ENCODE results near the gene LCK. TPM values are rescaled to one million over a fixed set of nuclear protein-coding genes. Genes with fewer than 3 reads are reported as not detected.
"Not testable (repeated sequence)": the region's sequence is repeated elsewhere in the genome, so short reads cannot be mapped to it uniquely, and the experiment has no call there.

The LCK gene
- total and polyA plus RNA-seq, 4 donors = 0.22 to 0.50 (median 0.34) TPM

GRCh38 chr1:32249831-32250525 is 1.1 kb upstream of the LCK start:
- WGBS (ENCODE audit: insufficient coverage) = 64% methylated on average over 9 of the region's 9 CpGs

GRCh38 chr1:32255072-32256071 is 4.3 kb downstream of the LCK start:
- WGBS (ENCODE audit: insufficient coverage) = 92% methylated on average over 5 of the region's 10 CpGs
- DNase-seq (ENCODE audit: low read depth in 4 of 6, low spot score in 6 of 6) = no peak
- H3K27ac ChIP-seq (ENCODE audit: low read depth, low read length) = no peak overlapping the region

More at GRCh38 chr1:32249831-32250525, 1.1 kb upstream of the LCK start:
- Histone ChIP-seq H3K27me3 (ENCODE audit: control insufficient read depth, insufficient read depth, low read length) (no peaks in the 10 kb centered on the region), H3K4me1 (ENCODE audit: control insufficient read depth, insufficient read depth, low read length) (peaks cover 21% of the 10 kb centered on the region), H3K9me3 (ENCODE audit: control insufficient read depth, insufficient read depth, low read length) (no peaks in the 10 kb centered on the region), H3K36me3 (ENCODE audit: control insufficient read depth, insufficient read depth, low read length) (no peaks in the 10 kb centered on the region), H3K4me3 (ENCODE audit: low read depth, low read length) (no peak overlapping the region), H3K27ac (ENCODE audit: low read depth, low read length) (peak overlapping the region; percentile 42)
- DNase-seq (ENCODE audit: low read depth in 4 of 6, low spot score in 6 of 6) = peak in 1 of 6 donors; percentile 48

GRCh38 chr1:32256473-32257226 is 5.6 kb downstream of the LCK start:
- no peak overlapping the region for H3K4me3 ChIP-seq (ENCODE audit: low read depth, low read length)
- DNase-seq (ENCODE audit: low read depth in 4 of 6, low spot score in 6 of 6) = no peak
- no peaks in the 10 kb centered on the region for H3K9me3 ChIP-seq (ENCODE audit: control insufficient read depth, insufficient read depth, low read length)
- no peaks in the 10 kb centered on the region for H3K27me3 ChIP-seq (ENCODE audit: control insufficient read depth, insufficient read depth, low read length)
- no peaks in the 10 kb centered on the region for H3K36me3 ChIP-seq (ENCODE audit: control insufficient read depth, insufficient read depth, low read length)
- no peak overlapping the region for H3K27ac ChIP-seq (ENCODE audit: low read depth, low read length)
- H3K4me1 ChIP-seq (ENCODE audit: control insufficient read depth, insufficient read depth, low read length) = no peaks in the 10 kb centered on the region
- WGBS (ENCODE audit: insufficient coverage) = no CpG with 5 or more reads among the region's 9 CpGs

More at GRCh38 chr1:32255072-32256071, 4.3 kb downstream of the LCK start:
- peaks cover 7% of the 10 kb centered on the region for H3K4me1 ChIP-seq (ENCODE audit: control insufficient read depth, insufficient read depth, low read length)
- H3K36me3 ChIP-seq (ENCODE audit: control insufficient read depth, insufficient read depth, low read length) = no peaks in the 10 kb centered on the region
- no peaks in the 10 kb centered on the region for H3K9me3 ChIP-seq (ENCODE audit: control insufficient read depth, insufficient read depth, low read length)
- no peaks in the 10 kb centered on the region for H3K27me3 ChIP-seq (ENCODE audit: control insufficient read depth, insufficient read depth, low read length)
- no peak overlapping the region for H3K4me3 ChIP-seq (ENCODE audit: low read depth, low read length)

- no peaks in the 10 kb centered on the region for H3K4me1 ChIP-seq (ENCODE audit: control insufficient read depth, insufficient read depth, low read length)
- H3K27me3 ChIP-seq (ENCODE audit: control insufficient read depth, insufficient read depth, low read length) = no peaks in the 10 kb centered on the region
- no peaks in the 10 kb centered on the region for H3K9me3 ChIP-seq (ENCODE audit: control insufficient read depth, insufficient read depth, low read length)
- H3K4me3 ChIP-seq (ENCODE audit: low read depth, low read length) = no peak overlapping the region
- 92% methylated on average over 4 of the region's 6 CpGs for WGBS (ENCODE audit: insufficient coverage)
- H3K27ac ChIP-seq (ENCODE audit: low read depth, low read length) = no peak overlapping the region
- H3K36me3 ChIP-seq (ENCODE audit: control insufficient read depth, insufficient read depth, low read length) = no peaks in the 10 kb centered on the region
- DNase-seq (ENCODE audit: low read depth in 4 of 6, low spot score in 6 of 6) = no peak
Observed at GRCh38 chr1:32257227-32257508, 6.1 kb downstream of the LCK start.

DNA sequence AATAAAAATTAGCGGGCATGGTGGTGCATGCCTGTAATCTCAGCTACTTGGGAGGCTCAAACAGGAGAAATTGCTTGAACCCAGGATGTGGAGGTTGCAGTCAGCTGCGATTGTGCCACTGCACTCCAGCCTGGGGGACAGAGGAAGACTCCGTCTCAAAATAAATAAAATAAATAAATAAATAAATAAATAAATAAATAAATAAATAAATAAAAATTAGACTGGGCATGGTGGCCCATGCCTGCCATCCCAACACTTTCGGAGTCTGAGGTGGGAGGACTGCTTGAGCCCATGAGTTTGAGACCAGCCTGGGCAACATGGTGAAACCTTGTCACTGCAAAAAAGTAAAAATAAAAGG is 12.2 kb downstream of the LCK start:
- 92% methylated on average over 1 of the region's 4 CpGs for WGBS (ENCODE audit: insufficient coverage)
- H3K36me3 ChIP-seq (ENCODE audit: control insufficient read depth, insufficient read depth, low read length); DNase-seq (ENCODE audit: low read depth in 4 of 6, low spot score in 6 of 6); H3K4me3 ChIP-seq (ENCODE audit: low read depth, low read length); H3K27ac ChIP-seq (ENCODE audit: low read depth, low read length); H3K4me1 ChIP-seq (ENCODE audit: control insufficient read depth, insufficient read depth, low read length); H3K27me3 ChIP-seq (ENCODE audit: control insufficient read depth, insufficient read depth, low read length); H3K9me3 ChIP-seq (ENCODE audit: control insufficient read depth, insufficient read depth, low read length): not testable (repeated sequence)

DNA sequence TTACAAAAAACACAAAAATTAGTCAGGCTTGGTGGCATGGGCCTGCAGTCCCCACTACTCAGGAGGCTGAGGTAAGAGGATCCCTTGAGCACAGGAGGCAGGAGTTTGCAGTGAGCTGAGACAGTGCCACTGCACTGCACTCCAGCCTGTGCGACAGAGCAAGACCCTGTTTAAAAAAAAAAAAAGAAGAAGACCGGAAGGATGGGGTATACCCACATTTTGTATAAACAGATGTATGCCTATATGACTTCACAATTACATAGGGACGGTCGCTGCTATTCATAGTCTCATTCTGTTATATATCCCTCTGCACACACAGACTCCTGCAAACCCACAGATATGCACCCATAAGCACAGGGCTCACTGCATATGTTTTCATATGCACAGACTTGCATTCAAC is 12.7 kb downstream of the LCK start:
- WGBS (ENCODE audit: insufficient coverage) = 100% methylated on average over 2 of the region's 4 CpGs
- Histone ChIP-seq H3K9me3 (ENCODE audit: control insufficient read depth, insufficient read depth, low read length) (no peaks in the 10 kb centered on the region), H3K27me3 (ENCODE audit: control insufficient read depth, insufficient read depth, low read length) (no peaks in the 10 kb centered on the region), H3K27ac (ENCODE audit: low read depth, low read length) (no peak overlapping the region), H3K4me3 (ENCODE audit: low read depth, low read length) (no peak overlapping the region), H3K4me1 (ENCODE audit: control insufficient read depth, insufficient read depth, low read length) (no peaks in the 10 kb centered on the region), H3K36me3 (ENCODE audit: control insufficient read depth, insufficient read depth, low read length) (no peaks in the 10 kb centered on the region)
- no peak for DNase-seq (ENCODE audit: low read depth in 4 of 6, low spot score in 6 of 6)

DNA sequence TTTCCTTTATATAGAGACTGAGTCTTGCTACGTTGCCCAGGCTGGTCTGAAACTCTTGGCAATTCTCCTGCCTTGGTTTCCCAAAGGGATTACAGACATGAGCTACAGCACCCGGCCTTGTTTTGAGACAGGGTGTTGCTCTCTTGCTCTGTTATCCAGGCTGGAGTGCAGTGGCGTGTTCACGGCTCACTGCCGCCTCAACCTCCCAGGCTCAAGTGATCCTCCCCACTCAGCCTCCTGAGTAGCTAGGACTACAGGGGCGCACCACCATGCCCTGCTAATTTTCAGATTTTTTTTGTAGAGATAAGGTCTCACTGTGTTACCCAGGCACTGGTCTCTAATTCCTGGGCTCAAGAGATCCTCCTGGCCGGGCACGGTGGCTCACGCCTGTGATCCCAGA is 14.8 kb downstream of the LCK start:
- DNase-seq (ENCODE audit: low read depth in 4 of 6, low spot score in 6 of 6) = no peak
- H3K4me3 ChIP-seq (ENCODE audit: low read depth, low read length) = no peak overlapping the region
- H3K36me3 ChIP-seq (ENCODE audit: control insufficient read depth, insufficient read depth, low read length) = no peaks in the 10 kb centered on the region
- H3K9me3 ChIP-seq (ENCODE audit: control insufficient read depth, insufficient read depth, low read length) = no peaks in the 10 kb centered on the region
- no peaks in the 10 kb centered on the region for H3K4me1 ChIP-seq (ENCODE audit: control insufficient read depth, insufficient read depth, low read length)
- H3K27ac ChIP-seq (ENCODE audit: low read depth, low read length) = no peak overlapping the region
- no peaks in the 10 kb centered on the region for H3K27me3 ChIP-seq (ENCODE audit: control insufficient read depth, insufficient read depth, low read length)
- WGBS (ENCODE audit: insufficient coverage) = 97% methylated on average over 7 of the region's 9 CpGs

- Histone ChIP-seq H3K9me3 (ENCODE audit: control insufficient read depth, insufficient read depth, low read length) (no peaks in the 10 kb centered on the region), H3K27me3 (ENCODE audit: control insufficient read depth, insufficient read depth, low read length) (no peaks in the 10 kb centered on the region), H3K36me3 (ENCODE audit: control insufficient read depth, insufficient read depth, low read length) (no peaks in the 10 kb centered on the region), H3K4me3 (ENCODE audit: low read depth, low read length) (no peak overlapping the region), H3K27ac (ENCODE audit: low read depth, low read length) (no peak overlapping the region), H3K4me1 (ENCODE audit: control insufficient read depth, insufficient read depth, low read length) (no peaks in the 10 kb centered on the region)
- 73% methylated on average over 6 of the region's 7 CpGs for WGBS (ENCODE audit: insufficient coverage)
- no peak for DNase-seq (ENCODE audit: low read depth in 4 of 6, low spot score in 6 of 6)
Observed at GRCh38 chr1:32266921-32267591, 16.0 kb downstream of the LCK start.

GRCh38 chr1:32269744-32270143 is 18.7 kb downstream of the LCK start:
- peaks cover 18% of the 10 kb centered on the region for H3K27me3 ChIP-seq (ENCODE audit: control insufficient read depth, insufficient read depth, low read length)
- H3K4me3 ChIP-seq (ENCODE audit: low read depth, low read length) = no peak overlapping the region
- no peaks in the 10 kb centered on the region for H3K4me1 ChIP-seq (ENCODE audit: control insufficient read depth, insufficient read depth, low read length)
- no peaks in the 10 kb centered on the region for H3K36me3 ChIP-seq (ENCODE audit: control insufficient read depth, insufficient read depth, low read length)
- no peaks in the 10 kb centered on the region for H3K9me3 ChIP-seq (ENCODE audit: control insufficient read depth, insufficient read depth, low read length)
- H3K27ac ChIP-seq (ENCODE audit: low read depth, low read length) = no peak overlapping the region
- DNase-seq (ENCODE audit: low read depth in 4 of 6, low spot score in 6 of 6) = no peak

Measured in spinal cord (tissue), 10 donors.